Hematopoietic multipotent progenitor cell (in vitro differentiated cells): ENCODE data around the gene CACNA1I. TPM values are rescaled to one million over a fixed set of nuclear protein-coding genes. Genes with fewer than 3 reads are reported as not detected.

Source experiments
- DNase-seq, 3 donors: peaks; one replicate each; pipeline ENCODE4 v3.0.0-alpha.2; 2011 to 2015; ENCODE audit warnings: low read depth in 2 of 3, low spot score in 2 of 3
- total RNA-seq: library from RNA; depleted of rRNA; stranded (reverse); fragments of >200 nt; gene quantifications from one replicate; pipeline ENCODE4 v1.2.3, GENCODE V29; 2012

Gene CACNA1I
- total RNA-seq, 1 donor = under 0.01 TPM

- DNase-seq = peak in 1 of 3 donors; percentile 18
Measured at GRCh38 chr22:39664485-39665200, 94.1 kb downstream of the CACNA1I start.

GRCh38 chr22:39665229-39665628, 94.7 kb downstream of the CACNA1I start:
- DNase-seq = no peak

GRCh38 chr22:39665661-39666431, 95.3 kb downstream of the CACNA1I start:
- DNase-seq = no peak

- DNase-seq = no peak
Measured at GRCh38 chr22:39666495-39666894, 95.9 kb downstream of the CACNA1I start.

- DNase-seq = no peak
Measured at GRCh38 chr22:39666926-39667325, 96.4 kb downstream of the CACNA1I start.

GRCh38 chr22:39669432-39669831, 98.9 kb downstream of the CACNA1I start:
- DNase-seq = no peak

- no peak for DNase-seq
Measured at GRCh38 chr22:39671936-39672335, 101.4 kb downstream of the CACNA1I start.

- DNase-seq = no peak
Measured at GRCh38 chr22:39674536-39674935, 104.0 kb downstream of the CACNA1I start.

- DNase-seq = no peak
Measured at GRCh38 chr22:39675947-39676346, 105.4 kb downstream of the CACNA1I start.

GRCh38 chr22:39677967-39678366, 107.4 kb downstream of the CACNA1I start:
- no peak for DNase-seq

GRCh38 chr22:39678862-39679490, 108.4 kb downstream of the CACNA1I start:
- DNase-seq = no peak

- DNase-seq = no peak
Measured at GRCh38 chr22:39679652-39680051, 109.1 kb downstream of the CACNA1I start.

GRCh38 chr22:39680486-39680885, 109.9 kb downstream of the CACNA1I start:
- DNase-seq = no peak

- no peak for DNase-seq
Measured at GRCh38 chr22:39681038-39681861, 110.7 kb downstream of the CACNA1I start.

- DNase-seq = no peak
Measured at GRCh38 chr22:39682994-39683393, 112.4 kb downstream of the CACNA1I start.

- no peak for DNase-seq
Measured at GRCh38 chr22:39683639-39684038, 113.1 kb downstream of the CACNA1I start.

GRCh38 chr22:39684702-39685281, 114.2 kb downstream of the CACNA1I start:
- DNase-seq = no peak

- DNase-seq = no peak
Measured at GRCh38 chr22:39685336-39686177, 115.0 kb downstream of the CACNA1I start.

- DNase-seq = no peak
Measured at GRCh38 chr22:39686178-39686620, 115.6 kb downstream of the CACNA1I start.
